ENCODE measurements around the gene PTGES2.

The PTGES2 gene

DNA sequence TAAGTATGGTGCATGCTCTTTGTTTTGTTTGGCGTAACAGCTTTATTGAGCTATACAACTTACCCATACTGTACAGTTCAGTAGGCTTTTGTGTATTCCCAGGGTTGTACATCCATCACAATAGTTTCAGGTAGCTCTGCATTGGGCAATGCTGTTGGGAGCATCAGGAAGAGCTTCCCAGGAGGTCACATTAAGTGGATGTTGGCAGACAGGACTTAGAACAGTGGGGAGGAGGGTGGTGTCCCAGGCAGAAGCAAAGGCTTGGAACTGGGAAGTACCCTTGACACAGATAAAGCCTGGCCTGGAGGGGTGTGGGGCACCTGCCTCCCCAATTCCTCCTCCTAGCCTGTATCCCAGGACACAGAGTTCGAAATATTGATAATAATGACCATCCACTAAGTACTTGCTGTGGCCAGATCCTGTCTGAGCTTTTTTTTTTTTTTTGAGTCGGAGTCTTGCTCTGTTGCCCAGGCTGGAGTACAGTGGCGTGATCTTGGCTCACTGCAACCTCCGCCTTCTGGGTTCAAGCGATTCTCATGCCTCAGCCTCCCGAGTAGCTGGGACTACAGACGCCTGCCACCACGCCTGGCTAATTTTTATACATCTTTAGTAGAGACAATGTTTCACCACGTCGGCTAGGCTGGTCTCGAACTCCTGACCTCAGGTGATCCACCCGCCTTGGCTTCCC is 33.8 kb upstream of the PTGES2 start:
- TF ChIP-seq GATA2 (IDR thresholded peaks at IDR 0.05; ENCODE audit: low read depth, low read length), result no peak
- no peak for TF ChIP-seq GATA3 (IDR thresholded peaks at IDR 0.05; ENCODE audit: low read depth, low read length)

DNA sequence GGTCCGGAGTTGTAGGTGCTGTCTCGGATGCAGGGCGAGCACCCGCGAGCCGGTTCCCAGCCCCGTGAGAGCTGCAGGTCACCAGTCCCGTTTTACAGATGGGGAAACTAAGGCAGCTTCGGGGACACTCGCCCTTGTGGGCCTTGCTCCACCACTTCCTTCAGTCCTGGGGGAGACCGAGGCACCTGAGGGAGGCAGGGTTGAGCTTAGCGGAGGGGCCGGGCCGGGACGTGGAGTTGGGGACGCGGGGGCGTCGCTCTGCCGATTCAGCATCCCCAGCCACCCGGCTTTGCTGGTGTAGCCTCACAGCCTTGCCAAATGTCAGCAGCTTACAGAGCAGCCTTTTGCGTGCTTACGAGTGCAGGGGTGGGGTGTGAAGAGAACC is 33.1 kb upstream of the PTGES2 start:
- TF ChIP-seq GATA3 (IDR thresholded peaks at IDR 0.05; ENCODE audit: low read depth, low read length), result no peak
- no peak for TF ChIP-seq GATA2 (IDR thresholded peaks at IDR 0.05; ENCODE audit: low read depth, low read length)

DNA sequence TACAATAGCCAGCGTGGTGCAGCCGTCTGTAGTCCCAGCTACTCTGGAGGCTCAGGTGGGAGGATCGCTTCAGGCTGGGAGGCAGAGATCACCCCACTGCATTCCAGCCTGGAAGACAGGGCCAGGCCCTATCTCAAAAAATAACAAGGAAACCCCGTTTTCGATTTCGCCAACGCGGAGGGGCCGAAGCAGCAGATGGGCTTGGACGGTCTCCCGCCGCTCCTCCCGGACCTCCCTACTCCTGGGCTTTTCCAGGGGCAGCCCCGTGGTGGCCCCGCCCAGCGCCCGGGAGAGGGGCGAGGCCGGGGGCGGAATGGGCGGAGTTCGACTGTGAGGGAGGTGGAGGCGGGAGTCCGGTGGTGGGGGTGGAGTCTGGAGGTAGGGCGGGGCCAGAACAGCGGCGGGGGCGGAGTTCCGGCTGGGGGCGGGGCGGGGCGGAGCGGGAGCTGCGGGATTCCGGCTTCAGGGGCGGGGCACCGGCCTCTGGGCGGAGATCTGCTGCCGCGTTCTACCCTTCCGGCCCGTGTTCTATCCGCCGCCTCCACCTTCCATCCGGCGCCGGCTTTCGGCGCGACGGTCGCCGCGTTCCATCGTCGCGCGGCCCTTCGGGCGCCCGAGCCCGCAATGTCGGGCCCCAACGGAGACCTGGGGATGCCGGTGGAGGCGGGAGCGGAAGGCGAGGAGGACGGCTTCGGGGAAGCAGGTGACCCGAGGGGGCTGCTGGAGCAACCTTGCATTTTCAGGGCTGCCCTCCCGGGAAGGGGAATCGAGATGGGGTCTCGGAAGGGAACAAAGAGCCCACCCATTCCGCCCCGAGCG is 32.5 kb upstream of the PTGES2 start, which contains the start of gene BBLN:
BBLN (plus strand) TSS at position 482 of the 819 bp plus-strand sequence; CDS start at position 625, 143 bp downstream.
- TF ChIP-seq GATA2 (IDR thresholded peaks at IDR 0.05; ENCODE audit: low read depth, low read length), result no peak
- no peak for TF ChIP-seq GATA3 (IDR thresholded peaks at IDR 0.05; ENCODE audit: low read depth, low read length)

DNA sequence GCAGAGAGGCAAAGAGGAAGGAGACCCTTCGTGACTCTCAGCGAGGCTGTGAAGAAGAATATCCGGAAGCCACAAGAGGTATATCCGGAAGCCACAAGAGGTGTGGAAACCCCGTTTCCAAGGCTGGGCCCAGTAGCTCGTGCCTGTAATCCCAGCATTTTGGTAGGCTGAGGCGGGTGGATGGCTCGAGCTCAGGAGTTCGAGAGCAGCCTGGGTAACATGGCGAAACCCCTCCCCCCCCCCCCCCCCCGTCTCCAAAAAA is 31.9 kb upstream of the PTGES2 start:
- TF ChIP-seq GATA2 (IDR thresholded peaks at IDR 0.05; ENCODE audit: low read depth, low read length) (no peak), GATA3 (IDR thresholded peaks at IDR 0.05; ENCODE audit: low read depth, low read length) (no peak)

DNA sequence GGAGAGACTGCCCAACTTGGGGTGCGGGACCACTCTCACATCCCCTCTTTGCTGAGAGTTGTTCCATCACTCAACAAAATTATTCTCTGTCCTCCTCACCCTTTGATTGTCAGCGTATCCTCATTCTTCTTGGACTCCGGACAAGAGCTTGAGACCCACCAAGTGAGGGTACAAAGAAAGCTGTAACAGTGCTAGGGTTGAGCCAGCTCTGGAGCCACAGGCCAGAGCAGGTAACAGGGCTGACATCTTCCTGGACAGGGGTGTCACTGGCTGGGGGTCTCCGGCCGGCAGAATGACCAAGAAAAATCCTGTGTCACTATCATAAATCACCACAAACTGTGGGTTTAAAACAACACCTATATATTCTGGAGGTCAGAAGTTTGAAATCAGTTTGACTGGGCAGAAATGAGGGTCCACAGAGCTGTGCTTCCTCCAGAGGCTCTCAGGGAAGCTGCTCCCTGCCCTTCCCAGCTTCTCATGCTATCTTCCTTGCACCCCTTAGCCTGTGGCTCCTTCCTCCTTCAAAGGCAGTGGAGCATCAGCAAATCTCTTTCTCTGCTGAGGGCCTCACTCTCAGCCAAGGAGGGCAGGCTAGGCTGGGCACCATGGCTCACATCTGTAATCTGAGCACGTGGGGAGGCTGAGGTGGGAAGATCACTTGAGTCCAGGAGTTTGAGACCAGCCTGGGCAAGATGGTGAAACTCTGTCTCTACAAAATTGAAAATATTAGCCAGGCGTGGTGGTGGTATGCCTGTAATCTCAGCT is 28.4 kb upstream of the PTGES2 start:
- no peak for TF ChIP-seq GATA3 (IDR thresholded peaks at IDR 0.05; ENCODE audit: low read depth, low read length)
- no peak for TF ChIP-seq GATA2 (IDR thresholded peaks at IDR 0.05; ENCODE audit: low read depth, low read length)

DNA sequence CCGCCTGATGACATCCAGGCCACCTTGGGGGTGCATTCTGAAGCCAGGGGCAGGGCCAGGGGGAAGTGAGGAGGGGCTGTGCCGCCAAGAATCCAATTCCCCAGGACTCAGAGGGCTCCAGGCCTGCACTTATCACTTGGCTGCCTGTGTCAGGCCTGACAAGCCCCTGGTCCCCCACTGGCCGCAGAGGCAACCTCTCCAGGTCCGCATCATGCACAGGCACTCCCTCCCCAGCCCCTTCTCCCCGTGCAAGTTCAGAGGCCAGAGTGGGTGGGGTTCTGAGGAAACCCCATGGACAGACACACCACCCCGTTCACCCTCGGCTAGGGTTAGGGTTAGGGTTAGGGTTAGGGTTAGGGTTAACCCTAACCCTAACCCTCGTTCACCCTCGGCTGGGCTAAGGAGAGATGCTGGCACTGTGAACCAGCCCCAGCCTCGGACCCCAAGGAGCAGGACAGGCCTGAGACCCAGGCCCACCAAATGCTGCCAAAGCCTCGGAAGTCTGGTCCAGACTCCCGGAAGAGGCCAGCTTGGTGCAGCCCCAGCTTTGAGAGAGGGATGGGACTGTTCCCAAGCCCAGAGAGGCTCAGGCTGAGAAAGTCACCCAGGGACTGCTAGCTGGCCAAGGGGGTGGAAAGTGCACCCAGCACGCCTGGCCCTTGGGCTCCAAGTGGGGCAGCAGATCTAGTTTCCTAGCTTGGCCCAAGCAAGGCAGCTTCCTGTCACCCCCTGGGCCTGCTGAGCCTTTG is 26.6 kb upstream of the PTGES2 start:
- no peak for TF ChIP-seq GATA2 (IDR thresholded peaks at IDR 0.05; ENCODE audit: low read depth, low read length)
- no peak for TF ChIP-seq GATA3 (IDR thresholded peaks at IDR 0.05; ENCODE audit: low read depth, low read length)

DNA sequence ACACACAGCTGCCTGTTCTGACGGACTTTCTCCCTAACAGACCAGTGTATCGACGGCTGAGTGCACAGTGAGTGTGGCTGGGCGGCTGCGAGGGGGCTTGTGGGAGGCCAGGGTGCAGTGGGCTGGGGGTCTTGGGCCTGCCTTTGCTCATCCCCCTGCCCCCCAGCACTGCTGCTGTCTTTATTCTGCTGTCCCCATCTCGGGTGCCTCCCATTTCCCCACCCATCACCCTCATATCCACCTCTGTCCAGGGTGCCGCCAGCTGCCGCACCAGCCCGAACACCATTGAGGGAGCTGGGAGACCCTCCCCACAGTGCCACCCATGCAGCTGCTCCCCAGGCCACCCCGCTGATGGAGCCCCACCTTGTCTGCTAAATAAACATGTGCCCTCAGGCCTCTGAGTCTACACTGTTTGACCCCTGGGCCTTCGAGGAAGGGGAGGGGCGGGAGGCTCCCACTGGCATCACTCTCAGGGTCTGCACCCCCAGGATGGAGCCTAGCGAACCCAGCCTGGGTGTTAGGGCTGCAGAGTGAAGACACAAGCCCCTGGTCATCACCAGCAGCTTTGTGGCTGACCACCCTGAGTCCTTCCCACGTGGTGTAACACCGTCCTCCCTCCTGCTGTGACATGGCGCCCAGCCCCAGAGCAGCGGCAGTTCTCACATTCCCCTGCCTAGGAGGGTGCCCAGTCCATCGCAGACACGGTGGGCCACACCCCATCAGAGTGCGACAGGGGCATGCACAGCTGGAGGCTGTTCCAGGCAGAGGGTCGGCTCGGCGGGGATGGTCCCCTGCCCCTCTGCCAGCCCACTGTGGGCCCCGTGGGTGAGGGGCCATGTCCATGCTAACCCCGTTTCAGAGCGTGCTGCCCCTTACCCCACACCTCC is 25.8 kb upstream of the PTGES2 start:
- TF ChIP-seq GATA2 (IDR thresholded peaks at IDR 0.05; ENCODE audit: low read depth, low read length) (no peak), GATA3 (IDR thresholded peaks at IDR 0.05; ENCODE audit: low read depth, low read length) (no peak)

DNA sequence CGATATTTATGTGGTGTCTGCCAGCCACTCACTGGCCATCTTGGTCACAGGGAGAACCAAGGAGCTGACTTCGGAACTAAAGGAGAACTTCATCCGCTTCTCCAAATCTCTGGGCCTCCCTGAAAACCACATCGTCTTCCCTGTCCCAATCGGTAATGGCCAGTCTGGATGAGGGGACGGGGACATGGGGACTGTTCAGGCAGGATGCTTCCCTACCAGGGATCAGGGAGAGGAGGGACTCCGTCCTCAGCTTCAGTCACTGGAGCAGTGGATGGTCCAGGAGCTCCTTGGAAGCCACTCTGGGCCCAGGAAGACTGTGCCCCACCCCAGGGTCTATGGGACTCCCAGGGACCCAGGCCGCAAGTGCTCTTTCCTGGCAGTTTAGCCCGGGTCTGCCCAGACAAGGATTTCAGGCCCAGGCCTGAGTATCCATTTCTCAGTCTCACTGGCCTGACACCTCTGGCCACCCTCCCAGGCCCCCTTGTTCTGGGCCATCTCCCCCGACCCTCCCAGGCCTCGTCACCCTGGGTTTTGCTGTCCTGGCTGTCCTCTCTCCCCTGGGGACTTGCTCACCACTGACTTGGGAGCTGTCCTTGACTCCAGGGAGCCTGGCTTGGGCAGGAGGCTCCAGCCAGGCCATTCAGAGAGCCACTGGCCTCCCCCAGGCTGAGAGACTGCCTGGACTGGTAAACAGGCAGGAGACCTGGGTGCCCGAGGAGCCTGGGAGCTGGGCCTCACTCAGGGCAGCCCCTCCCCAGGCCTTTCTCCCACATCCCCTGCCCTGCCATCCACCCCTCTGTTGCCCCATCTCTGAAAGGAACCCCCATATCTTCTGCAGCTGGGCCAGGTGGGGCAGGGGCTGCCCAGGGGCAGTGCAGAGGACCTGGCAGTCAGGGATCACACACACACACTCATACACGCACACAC is 24.9 kb upstream of the PTGES2 start:
- TF ChIP-seq GATA3 (IDR thresholded peaks at IDR 0.05; ENCODE audit: low read depth, low read length) (no peak), GATA2 (IDR thresholded peaks at IDR 0.05; ENCODE audit: low read depth, low read length) (no peak)

DNA sequence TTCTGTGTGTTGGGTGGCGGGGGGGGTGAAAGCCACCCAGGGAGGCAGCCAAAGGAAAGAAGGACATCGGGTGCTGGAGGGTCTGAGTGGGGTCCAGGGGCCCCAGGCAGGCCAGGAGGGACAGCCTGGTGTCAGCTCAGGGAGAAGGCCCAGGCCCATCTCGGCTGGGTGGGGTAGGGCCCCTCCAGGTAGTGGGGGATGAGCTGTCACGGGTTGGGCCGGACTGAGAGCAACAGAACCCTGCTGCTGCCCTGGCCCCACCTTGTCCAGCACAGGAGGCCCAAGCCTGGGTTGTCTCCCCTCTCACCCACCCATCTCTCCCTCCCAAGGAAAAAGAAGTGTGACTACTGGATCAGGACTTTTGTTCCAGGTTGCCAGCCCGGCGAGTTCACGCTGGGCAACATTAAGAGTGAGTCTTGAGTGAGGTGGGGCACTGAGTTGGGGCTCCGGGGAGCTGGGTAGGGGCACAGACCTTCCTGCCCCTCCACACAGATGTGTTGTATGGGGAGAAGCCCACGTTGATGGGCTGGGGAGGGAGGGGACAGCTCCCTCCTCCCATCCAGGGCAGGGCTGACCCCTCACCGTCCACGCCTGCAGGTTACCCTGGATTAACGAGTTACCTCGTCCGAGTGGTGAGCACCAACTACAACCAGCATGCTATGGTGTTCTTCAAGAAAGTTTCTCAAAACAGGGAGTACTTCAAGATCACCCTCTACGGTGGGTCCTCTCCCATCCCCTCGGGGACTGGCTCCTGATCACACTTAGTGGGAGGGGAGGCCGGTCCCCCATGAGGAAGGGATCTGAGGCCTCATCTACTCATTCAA is 24.0 kb upstream of the PTGES2 start:
- TF ChIP-seq GATA2 (IDR thresholded peaks at IDR 0.05; ENCODE audit: low read depth, low read length) (no peak), GATA3 (IDR thresholded peaks at IDR 0.05; ENCODE audit: low read depth, low read length) (no peak)

DNA sequence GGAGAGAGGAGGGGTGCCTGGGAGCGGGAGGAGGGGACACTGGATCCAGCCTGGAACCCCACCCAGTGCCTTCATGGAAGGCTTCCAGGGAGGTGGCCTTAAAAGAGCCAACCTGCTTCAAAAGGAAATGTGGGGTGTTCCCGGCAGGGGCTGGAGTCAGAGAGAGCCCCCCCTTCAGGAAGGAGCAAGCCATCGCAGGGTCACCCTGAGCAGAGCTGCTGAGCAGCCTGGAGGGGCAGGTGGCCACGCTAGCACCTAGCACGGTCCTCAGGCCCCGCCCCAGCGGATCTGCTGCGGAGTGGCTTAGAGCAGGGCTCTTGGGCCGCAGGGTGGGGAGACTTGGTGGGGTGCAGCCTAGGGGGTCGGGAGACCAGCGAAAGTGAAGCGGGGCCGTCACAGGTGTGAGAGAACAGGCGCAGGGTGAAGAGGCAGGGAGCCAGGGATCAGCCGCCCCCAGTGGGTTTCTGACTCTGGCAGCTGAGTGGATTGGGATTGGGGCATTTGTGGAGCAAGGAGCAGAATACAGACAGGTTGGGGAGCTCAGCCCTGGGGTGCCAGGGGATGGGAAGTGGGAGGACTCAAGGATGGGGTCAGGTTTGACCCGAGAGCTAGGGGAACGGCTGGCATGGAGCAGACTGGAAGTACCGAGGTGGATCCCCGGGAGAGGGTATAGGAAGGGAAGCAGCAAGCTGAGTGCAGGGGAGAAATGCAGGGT is 23.2 kb upstream of the PTGES2 start:
- TF ChIP-seq GATA3 (IDR thresholded peaks at IDR 0.05; ENCODE audit: low read depth, low read length), result no peak
- no peak for TF ChIP-seq GATA2 (IDR thresholded peaks at IDR 0.05; ENCODE audit: low read depth, low read length)

All from SH-SY5Y (cell line).